Measurements from ENCODE around the gene ASB18.

The ASB18 gene, protein sequence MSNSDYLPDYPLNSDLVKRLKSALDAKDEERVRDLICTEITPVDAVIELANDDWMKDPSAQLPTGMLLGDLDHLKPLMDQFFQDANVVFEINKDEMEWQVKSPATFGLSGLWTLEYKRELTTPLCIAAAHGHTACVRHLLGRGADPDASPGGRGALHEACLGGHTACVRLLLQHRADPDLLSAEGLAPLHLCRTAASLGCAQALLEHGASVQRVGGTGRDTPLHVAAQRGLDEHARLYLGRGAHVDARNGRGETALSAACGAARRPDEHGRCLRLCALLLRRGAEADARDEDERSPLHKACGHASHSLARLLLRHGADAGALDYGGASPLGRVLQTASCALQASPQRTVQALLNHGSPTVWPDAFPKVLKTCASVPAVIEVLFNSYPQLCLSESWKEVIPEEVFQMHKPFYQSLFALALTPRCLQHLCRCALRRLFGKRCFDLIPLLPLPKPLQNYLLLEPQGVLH

DNA sequence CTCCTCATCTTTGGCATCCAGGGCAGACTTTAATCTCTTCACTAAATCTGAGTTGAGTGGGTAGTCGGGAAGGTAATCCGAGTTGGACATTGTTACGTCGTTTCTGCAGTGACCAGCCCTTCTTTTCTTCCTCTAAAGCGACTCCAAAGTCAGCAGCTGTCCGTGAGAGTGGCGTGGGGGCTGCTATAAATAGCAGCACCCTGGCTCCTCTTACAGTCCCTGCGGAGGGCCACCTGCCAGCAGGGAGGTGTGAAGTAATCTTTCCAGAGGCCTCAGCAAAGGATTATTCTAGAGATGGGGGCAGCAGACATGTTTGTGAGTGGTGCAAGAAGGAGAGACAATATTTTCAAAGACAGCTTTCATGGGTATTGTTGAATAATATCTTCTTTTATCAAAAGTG lies at the start of gene ASB18:
Gene ASB18, minus strand, starts transcription at position 151 of the 400 bp plus-strand sequence. Its CDS starts 61 bp downstream, at position 90.
- no peak for DNase-seq (ENCODE audit: extremely low read depth, low read depth)
- TF ChIP-seq, protein P1, sequence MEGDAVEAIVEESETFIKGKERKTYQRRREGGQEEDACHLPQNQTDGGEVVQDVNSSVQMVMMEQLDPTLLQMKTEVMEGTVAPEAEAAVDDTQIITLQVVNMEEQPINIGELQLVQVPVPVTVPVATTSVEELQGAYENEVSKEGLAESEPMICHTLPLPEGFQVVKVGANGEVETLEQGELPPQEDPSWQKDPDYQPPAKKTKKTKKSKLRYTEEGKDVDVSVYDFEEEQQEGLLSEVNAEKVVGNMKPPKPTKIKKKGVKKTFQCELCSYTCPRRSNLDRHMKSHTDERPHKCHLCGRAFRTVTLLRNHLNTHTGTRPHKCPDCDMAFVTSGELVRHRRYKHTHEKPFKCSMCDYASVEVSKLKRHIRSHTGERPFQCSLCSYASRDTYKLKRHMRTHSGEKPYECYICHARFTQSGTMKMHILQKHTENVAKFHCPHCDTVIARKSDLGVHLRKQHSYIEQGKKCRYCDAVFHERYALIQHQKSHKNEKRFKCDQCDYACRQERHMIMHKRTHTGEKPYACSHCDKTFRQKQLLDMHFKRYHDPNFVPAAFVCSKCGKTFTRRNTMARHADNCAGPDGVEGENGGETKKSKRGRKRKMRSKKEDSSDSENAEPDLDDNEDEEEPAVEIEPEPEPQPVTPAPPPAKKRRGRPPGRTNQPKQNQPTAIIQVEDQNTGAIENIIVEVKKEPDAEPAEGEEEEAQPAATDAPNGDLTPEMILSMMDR (IDR thresholded peaks at IDR 0.05; ENCODE audit: low read depth, low read length), result no peak

DNA sequence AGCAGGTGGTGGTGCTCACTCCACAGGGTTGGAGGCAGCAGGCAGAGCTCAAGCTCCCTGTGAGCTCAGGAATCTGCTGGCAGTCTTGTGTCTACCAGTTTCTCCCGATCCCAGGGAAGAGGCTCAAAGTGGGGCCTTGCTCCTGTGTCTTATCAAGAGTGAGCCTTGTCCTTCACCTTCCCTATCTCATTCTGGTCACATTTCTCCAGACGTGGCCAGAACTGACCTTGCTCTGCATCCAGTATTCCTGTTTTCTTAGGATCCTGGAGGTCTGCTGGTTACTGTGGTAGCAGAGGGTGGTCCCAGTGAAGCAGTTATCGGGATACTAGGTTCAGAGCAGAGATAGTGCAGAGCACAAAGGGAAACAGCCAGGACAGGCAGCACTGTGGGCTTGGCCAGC lies 47.1 kb upstream of the ASB18 start:
- no peak for DNase-seq (ENCODE audit: extremely low read depth, low read depth)
- TF ChIP-seq, protein P1 (IDR thresholded peaks at IDR 0.05; ENCODE audit: low read depth, low read length), result no peak

DNA sequence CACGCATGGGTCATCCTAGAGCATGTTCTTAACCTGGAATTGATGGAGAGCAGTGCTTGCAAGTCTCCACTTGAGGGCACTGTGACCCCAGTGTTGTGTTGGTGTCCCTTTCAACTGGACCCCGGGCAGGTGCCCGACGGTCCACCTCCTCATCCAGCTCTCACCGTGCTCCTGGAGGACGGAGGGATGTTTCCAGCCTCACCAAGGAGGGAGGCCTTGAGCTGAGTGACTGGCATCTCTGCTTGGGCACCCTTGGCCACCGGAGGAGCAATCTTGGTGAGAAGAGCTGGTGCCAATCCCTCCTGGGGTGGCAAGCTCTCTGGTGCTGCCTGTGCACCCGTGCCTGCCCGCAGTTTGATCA lies 45.4 kb upstream of the ASB18 start:
- TF ChIP-seq, protein P1 (IDR thresholded peaks at IDR 0.05; ENCODE audit: low read depth, low read length), result peak; percentile 33
- DNase-seq (ENCODE audit: extremely low read depth, low read depth), result no peak

DNA sequence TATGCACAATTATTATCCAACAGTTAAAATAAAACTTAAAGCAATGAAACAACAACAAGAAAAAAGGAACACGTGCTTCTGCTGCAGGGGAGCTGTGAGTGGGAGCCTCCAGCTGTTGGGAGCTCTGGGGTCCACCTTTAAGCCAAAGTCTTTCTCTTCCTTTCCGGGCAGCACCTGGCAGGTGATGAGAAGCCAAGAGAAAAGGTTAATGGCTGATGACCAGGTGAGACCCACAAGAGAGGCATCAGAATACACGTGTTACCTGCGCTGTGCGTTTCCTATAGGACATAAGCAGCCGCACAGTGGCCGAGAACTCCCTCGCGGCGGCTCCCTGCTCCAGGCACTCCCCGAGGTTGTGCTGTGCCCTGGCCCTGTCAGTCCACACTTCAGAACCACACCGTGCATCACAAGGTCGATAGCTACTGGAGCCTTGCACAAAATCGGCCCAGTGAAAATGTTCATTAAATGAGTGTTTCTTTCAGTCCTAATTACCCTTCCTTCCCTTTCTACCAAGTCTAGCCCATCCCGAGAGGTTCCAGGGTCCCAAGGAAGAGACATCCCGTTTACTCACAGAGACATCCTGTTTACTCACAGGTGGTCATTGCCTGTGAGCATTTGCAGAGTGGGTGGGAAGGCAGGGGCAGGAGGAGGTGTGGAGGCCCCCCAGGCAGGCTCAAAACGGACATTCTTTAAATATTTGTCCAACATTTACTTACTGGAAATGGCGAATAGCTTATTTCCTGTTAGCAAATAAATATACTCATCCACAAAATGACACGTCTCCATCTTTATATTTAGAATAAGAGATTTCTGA lies 44.9 kb upstream of the ASB18 start:
- TF ChIP-seq, protein P1 (IDR thresholded peaks at IDR 0.05; ENCODE audit: low read depth, low read length), result no peak

DNA sequence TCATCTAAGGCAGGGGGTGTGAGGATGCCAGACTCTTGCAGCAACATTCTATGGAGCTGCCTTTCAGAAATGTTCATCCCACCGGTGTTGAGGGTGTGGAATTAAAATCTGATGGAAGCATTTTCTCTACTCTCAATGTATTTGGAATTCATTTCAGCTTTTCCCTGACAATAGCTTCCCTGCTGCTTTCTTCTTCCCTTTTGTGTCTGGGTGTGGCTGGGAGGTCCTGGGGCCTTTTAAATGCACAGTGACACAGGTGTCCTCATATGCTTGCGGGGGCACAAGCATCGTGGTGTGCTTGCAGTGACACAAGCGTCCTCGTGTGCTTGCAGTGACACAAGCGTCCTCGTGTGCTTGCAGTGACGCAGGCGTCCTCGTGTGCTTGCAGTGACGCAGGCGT lies 43.4 kb upstream of the ASB18 start:
- DNase-seq (ENCODE audit: extremely low read depth, low read depth), result no peak
- TF ChIP-seq, protein P1 (IDR thresholded peaks at IDR 0.05; ENCODE audit: low read depth, low read length), result no peak

More for the DNA sequence above, 44.9 kb upstream of the ASB18 start:
- no peak for DNase-seq (ENCODE audit: extremely low read depth, low read depth)

DNA sequence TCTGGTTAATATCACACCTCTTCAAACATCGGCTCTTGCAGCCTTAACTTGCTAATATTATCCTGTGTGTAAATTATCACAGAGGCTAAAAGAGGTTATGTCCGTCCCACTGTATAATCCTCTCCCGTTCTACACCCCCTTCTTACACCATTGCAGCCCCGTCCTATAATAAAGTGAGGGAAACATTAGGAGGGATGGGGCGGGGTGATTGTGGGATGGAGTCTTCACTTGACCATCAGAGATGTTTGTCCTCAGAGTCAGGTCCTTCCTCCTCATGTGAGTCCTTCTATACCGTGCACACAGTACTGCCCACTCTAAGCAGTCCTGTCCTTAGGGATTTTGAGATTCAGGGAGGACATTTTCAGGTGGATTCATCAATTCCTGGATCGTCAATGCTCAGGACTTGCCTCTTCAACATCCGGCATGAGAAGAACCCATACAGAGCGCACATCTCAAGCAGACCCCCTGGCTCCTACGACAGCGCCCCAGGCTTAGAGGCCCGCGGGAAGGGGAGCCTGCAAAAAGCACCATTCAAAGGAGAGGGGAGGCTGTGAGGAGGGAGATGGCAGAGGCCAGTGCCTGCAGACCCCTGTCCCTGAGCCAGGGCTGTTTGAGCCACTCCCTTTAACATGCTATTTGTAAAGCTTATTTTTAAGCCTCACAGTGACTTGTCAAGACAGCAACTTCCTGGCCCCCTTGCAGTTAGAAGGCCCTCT lies 42.8 kb upstream of the ASB18 start:
- DNase-seq (ENCODE audit: extremely low read depth, low read depth), result no peak

More for the DNA sequence above, 42.8 kb upstream of the ASB18 start:
- TF ChIP-seq, protein P1 (IDR thresholded peaks at IDR 0.05; ENCODE audit: low read depth, low read length), result no peak

All from AG09319 (cell line).